ENCODE data around the gene COA8. TPM values are rescaled to one million over a fixed set of nuclear protein-coding genes. Genes with fewer than 3 reads are reported as not detected.
A peak's percentile ranks its signal among the peaks of the same experiment; 100 is the strongest.

Gene COA8
- total and polyA plus RNA-seq, 9 of the 15 experiments (the other 6 are each of a cell fraction or from before 2014, with no cell fraction given) = 5.0 to 35.3 (median 25.7) TPM

DNA sequence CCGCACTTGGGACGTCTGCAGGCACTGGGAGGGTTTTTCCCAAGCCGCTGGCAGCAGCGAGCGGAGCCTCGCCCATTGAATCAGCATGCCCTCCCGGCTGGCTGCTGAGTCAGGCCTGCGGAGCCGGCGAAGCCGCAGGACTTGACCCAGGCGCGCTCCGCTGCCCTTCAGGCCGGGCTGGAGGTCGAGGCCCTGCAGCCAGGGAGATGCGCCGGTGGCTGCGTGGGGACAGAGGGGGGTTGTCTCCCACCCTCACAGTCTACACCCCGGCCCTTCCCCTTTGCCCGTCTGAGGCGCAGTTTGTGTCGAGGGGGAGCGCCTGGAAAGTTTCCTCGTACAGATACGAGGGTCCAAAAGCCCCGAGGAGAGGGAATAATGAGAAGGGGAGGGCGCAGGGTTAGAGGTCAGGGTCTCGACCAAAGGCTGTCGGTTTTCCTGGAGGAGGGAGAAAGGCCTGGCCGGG is 65.5 kb downstream of the COA8 start (continued):
- TF ChIP-seq JUND (IDR thresholded peaks at IDR 0.05; ENCODE audit: borderline replicate concordance, low read depth, low read length) (peak; percentile 56; the same call in 1 of the 2 replicates), JUND (tag; IDR thresholded peaks at IDR 0.05; ENCODE audit: borderline replicate concordance, low read depth, low read length) (no peak), GMEB1 (CRISPR knock-in tag; IDR thresholded peaks at IDR 0.05) (no peak), ZNF316 (IDR thresholded peaks at IDR 0.05) (peak; percentile 86), ZNF175 (CRISPR knock-in tag; IDR thresholded peaks at IDR 0.05; ENCODE audit: low read depth) (peak; percentile 46; the same call in 1 of the 2 replicates), FOXA3 (CRISPR knock-in tag; conservative IDR thresholded peaks at IDR 0.05 in 1 of 2, IDR thresholded peaks at IDR 0.05 in 1 of 2) (0 out of 4 replicates have a peak, but pooled peaks of 1 of the 2 experiments have one; percentile 12), FOXP1 (CRISPR knock-in tag; IDR thresholded peaks at IDR 0.05) (0 out of 2 replicates have a peak, but pooled peaks have one; percentile 28), C11orf30 (IDR thresholded peaks at IDR 0.05; ENCODE audit: low read depth) (peak; percentile 88), YY1 (IDR thresholded peaks at IDR 0.05; ENCODE audit: borderline replicate concordance in 1 of 3, control insufficient read depth in 1 of 3, extremely low read depth in 1 of 3, insufficient read depth in 3 of 3, insufficient read length in 1 of 3, insufficient replicate concordance in 2 of 3, low read depth in 1 of 3, low read length in 2 of 3) (peak in 2 of 3 experiments; percentile 20 to 58), BACH1 (tag; IDR thresholded peaks at IDR 0.05) (peak; percentile 61; the same call in 1 of the 2 replicates), JUN (IDR thresholded peaks at IDR 0.05; ENCODE audit: borderline replicate concordance, low read depth, low read length) (0 out of 2 replicates have a peak, but pooled peaks have one; percentile 16), JUN (CRISPR knock-in tag; IDR thresholded peaks at IDR 0.05; ENCODE audit: borderline replicate concordance) (no peak), MEF2A (IDR thresholded peaks at IDR 0.05; ENCODE audit: control insufficient read depth, low read depth, low read length) (no peak), CXXC5 (CRISPR knock-in tag; IDR thresholded peaks at IDR 0.05) (peak; percentile 56), RCOR1 (IDR thresholded peaks at IDR 0.05; ENCODE audit: borderline replicate concordance in 1 of 2, low read depth in 2 of 2, low read length in 2 of 2) (0 out of 4 replicates have a peak, but pooled peaks of 1 of the 2 experiments have one; percentile 6), STAT6 (CRISPR knock-in tag; IDR thresholded peaks at IDR 0.05) (0 out of 2 replicates have a peak, but pooled peaks have one; percentile 47)
- TF ChIP-seq, protein P1, sequence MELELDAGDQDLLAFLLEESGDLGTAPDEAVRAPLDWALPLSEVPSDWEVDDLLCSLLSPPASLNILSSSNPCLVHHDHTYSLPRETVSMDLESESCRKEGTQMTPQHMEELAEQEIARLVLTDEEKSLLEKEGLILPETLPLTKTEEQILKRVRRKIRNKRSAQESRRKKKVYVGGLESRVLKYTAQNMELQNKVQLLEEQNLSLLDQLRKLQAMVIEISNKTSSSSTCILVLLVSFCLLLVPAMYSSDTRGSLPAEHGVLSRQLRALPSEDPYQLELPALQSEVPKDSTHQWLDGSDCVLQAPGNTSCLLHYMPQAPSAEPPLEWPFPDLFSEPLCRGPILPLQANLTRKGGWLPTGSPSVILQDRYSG (tag; conservative IDR thresholded peaks at IDR 0.05; ENCODE audit: low read depth) = 0 out of 2 replicates have a peak, but pooled peaks have one; percentile 44
- TF ChIP-seq, protein P2, sequence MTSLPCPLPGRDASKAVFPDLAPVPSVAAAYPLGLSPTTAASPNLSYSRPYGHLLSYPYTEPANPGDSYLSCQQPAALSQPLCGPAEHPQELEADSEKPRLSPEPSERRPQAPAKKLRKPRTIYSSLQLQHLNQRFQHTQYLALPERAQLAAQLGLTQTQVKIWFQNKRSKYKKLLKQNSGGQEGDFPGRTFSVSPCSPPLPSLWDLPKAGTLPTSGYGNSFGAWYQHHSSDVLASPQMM (CRISPR knock-in tag; IDR thresholded peaks at IDR 0.05) = no peak
